ENCODE measurements around the gene PRKCB. TPM values are rescaled to one million over a fixed set of nuclear protein-coding genes. Genes with fewer than 3 reads are reported as not detected.

Gene PRKCB
- total RNA-seq, 2 experiments from 2014 or later, result 21.0 to 51.6 TPM

DNA sequence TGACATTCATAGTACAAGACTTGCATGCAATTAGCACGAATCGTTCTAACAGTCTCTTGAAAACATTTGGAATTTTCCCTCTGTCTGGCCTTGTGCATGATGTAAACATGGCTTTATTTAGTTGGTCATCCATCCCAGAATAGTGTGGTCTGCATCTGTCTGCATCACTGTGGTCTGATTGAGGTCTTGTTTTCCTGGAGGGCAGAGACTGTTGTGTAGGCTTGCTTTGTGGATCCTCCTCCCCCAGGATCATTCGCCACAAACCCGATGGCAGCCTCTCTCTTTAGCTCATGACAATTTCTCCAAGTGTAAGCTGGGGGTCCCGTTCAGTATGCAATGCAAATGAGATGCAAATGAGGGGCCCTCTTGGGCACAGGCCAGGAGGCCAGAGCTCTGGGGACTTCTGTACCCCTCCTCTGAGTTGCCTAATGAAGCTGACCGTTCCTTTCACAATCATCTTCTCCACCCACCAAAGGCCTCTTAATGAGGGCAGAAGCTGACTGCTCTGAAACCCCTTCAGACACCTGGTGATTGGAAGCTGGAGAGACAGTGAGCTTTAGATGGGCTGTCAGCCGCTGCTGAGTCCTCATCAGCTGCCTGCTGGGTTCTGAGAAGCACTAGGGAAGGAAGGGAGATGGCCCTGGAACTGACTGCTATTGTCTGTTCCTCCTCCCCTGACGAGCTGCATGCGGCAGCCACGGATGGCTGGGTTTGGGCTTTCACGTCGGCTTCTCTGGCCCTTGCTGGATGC lies 219.1 kb downstream of the PRKCB start:
- H3K27ac ChIP-seq (ENCODE audit: low read depth, low read length, poor library complexity, severe bottlenecking), result no peak overlapping the region
- no peaks in the 10 kb centered on the region for H3K36me3 ChIP-seq (ENCODE audit: insufficient read depth, low read length)
- BruUV-seq (replicated peaks), result no TSS peak
- ChIA-PET CTCF (ENCODE audit: unreplicated experiment) (interaction anchor here (0.5 to 1.2 kb wide), 3 partner anchors 16 to 241 kb away, joined by 3 to 4 read pairs (median 3); no protein-coding TSS in a partner anchor), POLR2A (interaction anchor here (0.6 kb wide), 2 partner anchors 48 to 198 kb away, joined by 4 read pairs; no protein-coding TSS in a partner anchor)
- intact Hi-C loops (cut with micrococcal nuclease; ENCODE audit: unreplicated experiment), result loop anchor here (10.0 kb wide), 1 partner anchor 370 kb away; no protein-coding TSS in a partner anchor
- H3K4me1 ChIP-seq (ENCODE audit: insufficient read depth, low read length, poor library complexity, severe bottlenecking), result no peaks in the 10 kb centered on the region
- no peaks in the 10 kb centered on the region for H3K79me2 ChIP-seq (ENCODE audit: insufficient read depth, low read depth, low read length)
- H3K9me3 ChIP-seq (ENCODE audit: low read length), result no peaks in the 10 kb centered on the region
- H4K20me1 ChIP-seq (ENCODE audit: insufficient read depth, low read length), result no peaks in the 10 kb centered on the region
- no peak overlapping the region for H3K4me2 ChIP-seq (ENCODE audit: low read length)
- DNase-seq (ENCODE audit: low spot score), result no peak
- H3K9me2 ChIP-seq (ENCODE audit: insufficient read depth, low read length), result no peaks in the 10 kb centered on the region
- no peak overlapping the region for H3K4me3 ChIP-seq (ENCODE audit: low read depth, low read length, poor library complexity, severe bottlenecking)
- no peak for TF ChIP-seq EZH2phosphoT487 (IDR thresholded peaks at IDR 0.05; ENCODE audit: borderline replicate concordance, low read depth, low read length)
- TF ChIP-seq, protein P1, sequence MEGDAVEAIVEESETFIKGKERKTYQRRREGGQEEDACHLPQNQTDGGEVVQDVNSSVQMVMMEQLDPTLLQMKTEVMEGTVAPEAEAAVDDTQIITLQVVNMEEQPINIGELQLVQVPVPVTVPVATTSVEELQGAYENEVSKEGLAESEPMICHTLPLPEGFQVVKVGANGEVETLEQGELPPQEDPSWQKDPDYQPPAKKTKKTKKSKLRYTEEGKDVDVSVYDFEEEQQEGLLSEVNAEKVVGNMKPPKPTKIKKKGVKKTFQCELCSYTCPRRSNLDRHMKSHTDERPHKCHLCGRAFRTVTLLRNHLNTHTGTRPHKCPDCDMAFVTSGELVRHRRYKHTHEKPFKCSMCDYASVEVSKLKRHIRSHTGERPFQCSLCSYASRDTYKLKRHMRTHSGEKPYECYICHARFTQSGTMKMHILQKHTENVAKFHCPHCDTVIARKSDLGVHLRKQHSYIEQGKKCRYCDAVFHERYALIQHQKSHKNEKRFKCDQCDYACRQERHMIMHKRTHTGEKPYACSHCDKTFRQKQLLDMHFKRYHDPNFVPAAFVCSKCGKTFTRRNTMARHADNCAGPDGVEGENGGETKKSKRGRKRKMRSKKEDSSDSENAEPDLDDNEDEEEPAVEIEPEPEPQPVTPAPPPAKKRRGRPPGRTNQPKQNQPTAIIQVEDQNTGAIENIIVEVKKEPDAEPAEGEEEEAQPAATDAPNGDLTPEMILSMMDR (conservative IDR thresholded peaks at IDR 0.05; ENCODE audit: low read length), result no peak
- no peak overlapping the region for H2AFZ ChIP-seq (ENCODE audit: low read length)

DNA sequence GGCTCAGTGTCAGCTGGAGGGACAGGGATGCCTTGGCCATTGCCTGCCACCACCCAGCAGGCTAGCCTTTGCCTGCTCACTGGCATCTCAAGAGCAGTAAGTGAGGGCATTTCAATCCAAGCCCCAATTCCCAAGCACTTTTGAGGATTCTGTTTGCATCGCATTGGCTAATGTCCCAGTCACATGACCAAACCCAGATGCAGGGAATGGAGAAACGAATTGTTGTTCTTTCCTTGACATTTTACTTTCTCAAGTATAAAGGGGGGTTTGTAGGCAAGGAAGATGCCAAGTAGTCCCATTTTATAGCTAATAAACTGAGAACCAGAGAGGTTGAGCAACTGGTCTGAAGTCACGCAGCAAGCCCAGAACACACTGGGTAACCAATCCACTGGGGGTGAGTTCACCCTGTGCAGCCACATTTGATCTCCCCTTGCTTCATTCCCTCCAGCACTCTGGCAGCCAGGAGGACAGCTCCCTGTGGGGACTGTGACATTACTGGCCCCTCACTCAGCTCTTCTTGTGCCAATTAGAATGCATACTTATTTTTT lies 226.6 kb downstream of the PRKCB start:
- Histone ChIP-seq H3K4me1 (ENCODE audit: insufficient read depth, low read length, poor library complexity, severe bottlenecking) (no peaks in the 10 kb centered on the region), H3K9me3 (ENCODE audit: low read length) (no peaks in the 10 kb centered on the region), H3K79me2 (ENCODE audit: insufficient read depth, low read depth, low read length) (no peaks in the 10 kb centered on the region), H3K36me3 (ENCODE audit: insufficient read depth, low read length) (no peaks in the 10 kb centered on the region), H3K9me2 (ENCODE audit: insufficient read depth, low read length) (no peaks in the 10 kb centered on the region), H3K27ac (ENCODE audit: low read depth, low read length, poor library complexity, severe bottlenecking) (no peak overlapping the region), H3K4me3 (ENCODE audit: low read depth, low read length, poor library complexity, severe bottlenecking) (no peak overlapping the region), H3K4me2 (ENCODE audit: low read length) (no peak overlapping the region), H2AFZ (ENCODE audit: low read length) (no peak overlapping the region), H4K20me1 (ENCODE audit: insufficient read depth, low read length) (no peaks in the 10 kb centered on the region)
- no TSS peak for BruUV-seq (replicated peaks)
- ChIA-PET CTCF (ENCODE audit: unreplicated experiment) (no interaction called here), POLR2A (interaction anchor here (0.7 to 1.0 kb wide), 2 partner anchors 8 to 81 kb away, joined by 4 to 5 read pairs; no protein-coding TSS in a partner anchor)
- no peak for TF ChIP-seq EZH2phosphoT487 (IDR thresholded peaks at IDR 0.05; ENCODE audit: borderline replicate concordance, low read depth, low read length)
- TF ChIP-seq, protein P1 (conservative IDR thresholded peaks at IDR 0.05; ENCODE audit: low read length), result no peak
- intact Hi-C loops (cut with micrococcal nuclease; ENCODE audit: unreplicated experiment), result no loop called here
- DNase-seq (ENCODE audit: low spot score), result no peak

Data from OCI-LY7 (cell line).